ENCODE measurements around the gene MEIS2. TPM values are rescaled to one million over a fixed set of nuclear protein-coding genes. Genes with fewer than 3 reads are reported as not detected.

MEIS2 gene
- total RNA-seq, 1 experiment from 2014 or later: 9.3 TPM

DNA sequence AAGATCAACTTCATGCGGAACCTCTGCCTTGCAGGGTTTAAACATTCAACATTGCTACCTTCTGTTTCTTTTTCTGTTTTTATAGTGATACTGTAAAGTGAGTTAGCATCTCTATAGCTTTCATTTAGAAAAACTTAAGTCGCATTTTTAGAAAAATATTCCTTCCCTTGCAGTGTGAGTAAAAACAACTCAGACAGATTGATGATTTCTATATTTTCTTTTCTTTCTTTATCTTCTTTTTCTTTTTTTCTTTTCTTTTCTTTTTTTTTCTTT is 2.8 kb upstream of the MEIS2 start:
- Histone ChIP-seq H3K4me3 (ENCODE audit: low read depth, low read length, poor library complexity, severe bottlenecking) (peak overlapping the region; percentile 67), H3K4me1 (ENCODE audit: insufficient read depth, low read length, poor library complexity, severe bottlenecking) (peaks cover 8% of the 10 kb centered on the region), H3K9me3 (ENCODE audit: low read depth, low read length, poor library complexity, severe bottlenecking) (no peaks in the 10 kb centered on the region), H3K27me3 (replicated peaks; ENCODE audit: insufficient read depth, low read depth, low read length, poor library complexity) (peaks cover 52% of the 10 kb centered on the region), H3K27ac (ENCODE audit: low read depth, low read length, poor library complexity, severe bottlenecking) (no peak overlapping the region), H3K36me3 (ENCODE audit: insufficient read depth, low read length, poor library complexity, severe bottlenecking) (no peaks in the 10 kb centered on the region)
- no TSS peak for BruUV-seq (replicated peaks)
- TF ChIP-seq, protein P1, sequence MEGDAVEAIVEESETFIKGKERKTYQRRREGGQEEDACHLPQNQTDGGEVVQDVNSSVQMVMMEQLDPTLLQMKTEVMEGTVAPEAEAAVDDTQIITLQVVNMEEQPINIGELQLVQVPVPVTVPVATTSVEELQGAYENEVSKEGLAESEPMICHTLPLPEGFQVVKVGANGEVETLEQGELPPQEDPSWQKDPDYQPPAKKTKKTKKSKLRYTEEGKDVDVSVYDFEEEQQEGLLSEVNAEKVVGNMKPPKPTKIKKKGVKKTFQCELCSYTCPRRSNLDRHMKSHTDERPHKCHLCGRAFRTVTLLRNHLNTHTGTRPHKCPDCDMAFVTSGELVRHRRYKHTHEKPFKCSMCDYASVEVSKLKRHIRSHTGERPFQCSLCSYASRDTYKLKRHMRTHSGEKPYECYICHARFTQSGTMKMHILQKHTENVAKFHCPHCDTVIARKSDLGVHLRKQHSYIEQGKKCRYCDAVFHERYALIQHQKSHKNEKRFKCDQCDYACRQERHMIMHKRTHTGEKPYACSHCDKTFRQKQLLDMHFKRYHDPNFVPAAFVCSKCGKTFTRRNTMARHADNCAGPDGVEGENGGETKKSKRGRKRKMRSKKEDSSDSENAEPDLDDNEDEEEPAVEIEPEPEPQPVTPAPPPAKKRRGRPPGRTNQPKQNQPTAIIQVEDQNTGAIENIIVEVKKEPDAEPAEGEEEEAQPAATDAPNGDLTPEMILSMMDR (conservative IDR thresholded peaks at IDR 0.05; ENCODE audit: low read depth, low read length): no peak
- TF ChIP-seq EZH2 (IDR thresholded peaks at IDR 0.05; ENCODE audit: borderline replicate concordance, low read depth, low read length, poor library complexity, severe bottlenecking): no peak
- DNase-seq (ENCODE audit: low spot score): no peak
- intact Hi-C loops (cut with micrococcal nuclease; ENCODE audit: unreplicated experiment): loop anchor here (5.0 to 10.0 kb wide), 4 partner anchors 76 to 1348 kb away; partner anchors contain the start of gene CDIN1
- ChIA-PET POLR2A (ENCODE audit: low non-redundant PET) (no interaction called here), CTCF (no interaction called here)

DNA sequence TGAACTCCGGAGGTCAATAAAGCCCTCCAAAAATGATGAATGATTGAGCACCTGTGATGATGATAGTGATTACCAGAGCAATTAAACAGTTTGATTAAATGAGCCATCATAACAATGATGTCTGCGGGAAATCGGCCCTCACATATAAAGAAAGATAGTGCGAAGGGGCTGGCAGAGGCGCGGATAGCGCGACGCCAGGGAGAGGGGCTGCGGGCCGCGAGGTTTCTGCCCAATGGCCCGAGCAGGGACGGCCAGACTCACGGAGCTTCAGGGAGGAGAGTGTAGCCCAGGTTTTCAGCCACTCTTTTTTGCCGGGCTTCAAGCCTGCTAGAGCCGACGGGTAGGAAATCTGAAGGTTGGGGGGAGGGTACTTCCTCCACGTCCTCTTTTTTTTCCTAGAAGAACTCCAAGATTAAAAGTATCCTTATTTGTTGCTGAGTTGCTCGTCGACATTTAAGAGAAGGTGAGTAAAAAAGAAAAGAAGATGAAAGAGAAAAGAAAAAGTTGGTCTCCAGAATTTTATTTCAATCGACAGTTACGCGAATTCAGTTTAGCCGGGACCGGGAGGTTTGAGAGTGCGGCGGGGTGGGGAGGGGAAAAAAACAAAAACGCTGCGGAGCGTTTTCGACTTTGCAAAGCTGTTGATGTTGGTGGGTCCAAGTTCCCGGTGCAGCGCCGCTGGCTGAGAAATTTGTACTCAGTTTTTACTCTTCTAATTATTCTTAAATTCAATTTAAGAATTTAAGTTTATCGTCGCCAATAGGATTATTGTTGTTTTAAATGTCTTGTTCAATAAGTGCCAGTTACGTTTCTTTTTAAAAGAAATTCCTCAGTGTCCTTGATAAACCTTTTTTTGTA is 2.2 kb upstream of the MEIS2 start:
- ChIA-PET CTCF (no interaction called here), POLR2A (ENCODE audit: low non-redundant PET) (no interaction called here)
- DNase-seq (ENCODE audit: low spot score): peak; percentile 30
- Histone ChIP-seq H3K36me3 (ENCODE audit: insufficient read depth, low read length, poor library complexity, severe bottlenecking) (no peaks in the 10 kb centered on the region), H3K9me3 (ENCODE audit: low read depth, low read length, poor library complexity, severe bottlenecking) (no peaks in the 10 kb centered on the region), H3K27ac (ENCODE audit: low read depth, low read length, poor library complexity, severe bottlenecking) (no peak overlapping the region), H3K4me1 (ENCODE audit: insufficient read depth, low read length, poor library complexity, severe bottlenecking) (peaks cover 8% of the 10 kb centered on the region), H3K4me3 (ENCODE audit: low read depth, low read length, poor library complexity, severe bottlenecking) (peak overlapping the region; percentile 67), H3K27me3 (replicated peaks; ENCODE audit: insufficient read depth, low read depth, low read length, poor library complexity) (peaks cover 47% of the 10 kb centered on the region)
- intact Hi-C loops (cut with micrococcal nuclease; ENCODE audit: unreplicated experiment): loop anchor here (5.0 to 10.0 kb wide), 4 partner anchors 75 to 1348 kb away; partner anchors contain the start of gene CDIN1
- no TSS peak for BruUV-seq (replicated peaks)
- no peak for TF ChIP-seq EZH2 (IDR thresholded peaks at IDR 0.05; ENCODE audit: borderline replicate concordance, low read depth, low read length, poor library complexity, severe bottlenecking)

DNA sequence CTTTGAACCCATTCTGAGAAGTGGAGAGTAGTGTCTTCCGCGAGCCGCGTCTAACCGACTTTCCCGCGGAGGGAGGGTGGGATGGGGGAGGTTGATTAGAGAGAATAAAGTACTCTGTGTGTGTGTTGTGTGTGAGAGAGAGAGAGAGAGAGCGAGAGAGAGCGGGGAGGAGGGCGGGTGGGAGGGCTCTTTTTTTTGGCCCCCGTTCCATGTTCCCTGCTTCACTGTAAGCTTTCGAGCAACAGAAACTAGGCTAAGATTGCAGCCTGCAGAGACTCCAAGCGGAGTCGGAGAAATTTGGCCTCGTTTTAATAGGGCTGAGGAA is 1.6 kb upstream of the MEIS2 start:
- POLR2A ChIA-PET (ENCODE audit: low non-redundant PET): no interaction called here
- BruUV-seq (replicated peaks): no TSS peak
- intact Hi-C loops (cut with micrococcal nuclease; ENCODE audit: unreplicated experiment): loop anchor here (5.0 to 10.0 kb wide), 4 partner anchors 75 to 1347 kb away; partner anchors contain the start of gene CDIN1

More for the DNA sequence above, 1.6 kb upstream of the MEIS2 start:
- no peak for DNase-seq (ENCODE audit: low spot score)
- CTCF ChIA-PET: interaction anchor here (1.0 kb wide), 1 partner anchor 73 kb away, joined by 3 read pairs; no protein-coding TSS in a partner anchor
- peaks cover 42% of the 10 kb centered on the region for H3K27me3 ChIP-seq (replicated peaks; ENCODE audit: insufficient read depth, low read depth, low read length, poor library complexity)
- H3K36me3 ChIP-seq (ENCODE audit: insufficient read depth, low read length, poor library complexity, severe bottlenecking): no peaks in the 10 kb centered on the region
- H3K4me1 ChIP-seq (ENCODE audit: insufficient read depth, low read length, poor library complexity, severe bottlenecking): peaks cover 8% of the 10 kb centered on the region
- peak overlapping the region; percentile 67 for H3K4me3 ChIP-seq (ENCODE audit: low read depth, low read length, poor library complexity, severe bottlenecking)
- peak overlapping the region; percentile 80 for H3K27ac ChIP-seq (ENCODE audit: low read depth, low read length, poor library complexity, severe bottlenecking)
- TF ChIP-seq EZH2 (IDR thresholded peaks at IDR 0.05; ENCODE audit: borderline replicate concordance, low read depth, low read length, poor library complexity, severe bottlenecking): no peak
- TF ChIP-seq, protein P1 (conservative IDR thresholded peaks at IDR 0.05; ENCODE audit: low read depth, low read length): no peak
- H3K9me3 ChIP-seq (ENCODE audit: low read depth, low read length, poor library complexity, severe bottlenecking): no peaks in the 10 kb centered on the region

Measured in A673 (cell line).